HL-60 (cell line): ENCODE results near the gene MPZL3.

Experiments
- DNase-seq, 2 experiments: peaks; one replicate each; pipeline ENCODE4 v3.0.0-alpha.2; 2010 to 2020; ENCODE audit warnings: low read depth in 1 of 2, low spot score in 1 of 2
- H3K27ac ChIP-seq: fragments of 250-450 bp; sonication (Bioruptor Pico); replicated peaks from 2 replicates; pipeline ENCODE4 v1.5.1; 2020; ENCODE audit warnings: mild to moderate bottlenecking, moderate library complexity
- H3K27me3 ChIP-seq: fragments of 250-450 bp; sonication (Bioruptor Pico); 2 replicates; pipeline ENCODE4 v1.5.1; 2021; ENCODE audit warnings: mild to moderate bottlenecking, moderate library complexity; ENCODE audit not compliant: insufficient read depth, poor library complexity, severe bottlenecking
- H3K4me3 ChIP-seq: replicated peaks from 2 replicates; pipeline ENCODE4 v1.5.1; 2011; ENCODE audit warnings: mild to moderate bottlenecking, control low read depth, low read length; ENCODE audit not compliant: insufficient read depth
- CTCF ChIP-seq: IDR thresholded peaks from one replicate; pipeline ENCODE4 v1.5.1; 2011; ENCODE audit warnings: low read length, control low read depth, inconsistent platforms; ENCODE audit not compliant: insufficient read depth
- GABPA ChIP-seq: IDR thresholded peaks from 2 replicates; pipeline ENCODE4 v1.6.1; 2012; ENCODE audit warnings: low read depth
- POLR2AphosphoS5 ChIP-seq: IDR thresholded peaks from 2 replicates; pipeline ENCODE4 v1.6.1; 2012; ENCODE audit warnings: low read depth
- REST ChIP-seq: IDR thresholded peaks from 2 replicates; pipeline ENCODE4 v1.6.1; 2012; ENCODE audit warnings: low read depth; ENCODE audit not compliant: insufficient replicate concordance
- SPI1 ChIP-seq: IDR thresholded peaks from 2 replicates; pipeline ENCODE4 v1.6.1; 2012; ENCODE audit warnings: low read depth, mild to moderate bottlenecking, borderline replicate concordance

The MPZL3 gene

GRCh38 chr11:118233850-118234249 lies 18.3 kb downstream of the MPZL3 start:
- no peaks in the 10 kb centered on the region for H3K27me3 ChIP-seq
- TF ChIP-seq CTCF (no peak), SPI1 (no peak)
- no peak for DNase-seq
- H3K4me3 ChIP-seq, result no peak overlapping the region
- no peak overlapping the region for H3K27ac ChIP-seq

- DNase-seq, result no peak
- Histone ChIP-seq H3K27ac (no peak overlapping the region), H3K4me3 (no peak overlapping the region), H3K27me3 (no peaks in the 10 kb centered on the region)
- TF ChIP-seq CTCF (no peak), SPI1 (no peak)
Observed at GRCh38 chr11:118233377-118233776, 18.8 kb downstream of the MPZL3 start.

- no peak for TF ChIP-seq SPI1
- no peak for TF ChIP-seq GABPA
- no peak for TF ChIP-seq REST
- TF ChIP-seq CTCF, result no peak
- TF ChIP-seq POLR2AphosphoS5, result no peak
Observed at GRCh38 chr11:118232659-118233058, 19.5 kb downstream of the MPZL3 start.

GRCh38 chr11:118231461-118231860 lies 20.7 kb downstream of the MPZL3 start:
- Histone ChIP-seq H3K27me3 (no peaks in the 10 kb centered on the region), H3K4me3 (no peak overlapping the region), H3K27ac (no peak overlapping the region)
- DNase-seq, result no peak
- TF ChIP-seq SPI1 (no peak), GABPA (no peak), POLR2AphosphoS5 (no peak), CTCF (no peak), REST (no peak)

More at GRCh38 chr11:118232659-118233058, 19.5 kb downstream of the MPZL3 start:
- H3K4me3 ChIP-seq, result no peak overlapping the region
- no peak for DNase-seq
- no peak overlapping the region for H3K27ac ChIP-seq
- no peaks in the 10 kb centered on the region for H3K27me3 ChIP-seq
